Measurements from ENCODE around the gene DCLK2.

GRCh38 chr4:150242820-150243458, 164.7 kb downstream of the DCLK2 start:
- TF ChIP-seq CTCF (IDR thresholded peaks at IDR 0.05; ENCODE audit: low read depth, low read length) (peak; percentile 84), POLR2A (IDR thresholded peaks at IDR 0.05; ENCODE audit: extremely low read depth, insufficient read length) (no peak)
